Breast epithelium (tissue), 3 donors: ENCODE results near the gene KRTAP5-3.

Experiments
- POLR2AphosphoS5 ChIP-seq, 3 donors: sonication (generic); formaldehyde crosslinking; IDR thresholded peaks; one replicate each; pipeline ENCODE4 v1.6.1; 2017; ENCODE audit warnings: antibody characterized with exemption in 3 of 3
- TF ChIP-seq, protein P1 (sequence below), 3 donors: fragments of 450-650 bp; IDR thresholded peaks; one replicate each; pipeline ENCODE4 v1.5.1; 2016 to 2017; ENCODE audit warnings: antibody characterized with exemption in 3 of 3, mild to moderate bottlenecking in 3 of 3, moderate library complexity in 3 of 3

DNA sequence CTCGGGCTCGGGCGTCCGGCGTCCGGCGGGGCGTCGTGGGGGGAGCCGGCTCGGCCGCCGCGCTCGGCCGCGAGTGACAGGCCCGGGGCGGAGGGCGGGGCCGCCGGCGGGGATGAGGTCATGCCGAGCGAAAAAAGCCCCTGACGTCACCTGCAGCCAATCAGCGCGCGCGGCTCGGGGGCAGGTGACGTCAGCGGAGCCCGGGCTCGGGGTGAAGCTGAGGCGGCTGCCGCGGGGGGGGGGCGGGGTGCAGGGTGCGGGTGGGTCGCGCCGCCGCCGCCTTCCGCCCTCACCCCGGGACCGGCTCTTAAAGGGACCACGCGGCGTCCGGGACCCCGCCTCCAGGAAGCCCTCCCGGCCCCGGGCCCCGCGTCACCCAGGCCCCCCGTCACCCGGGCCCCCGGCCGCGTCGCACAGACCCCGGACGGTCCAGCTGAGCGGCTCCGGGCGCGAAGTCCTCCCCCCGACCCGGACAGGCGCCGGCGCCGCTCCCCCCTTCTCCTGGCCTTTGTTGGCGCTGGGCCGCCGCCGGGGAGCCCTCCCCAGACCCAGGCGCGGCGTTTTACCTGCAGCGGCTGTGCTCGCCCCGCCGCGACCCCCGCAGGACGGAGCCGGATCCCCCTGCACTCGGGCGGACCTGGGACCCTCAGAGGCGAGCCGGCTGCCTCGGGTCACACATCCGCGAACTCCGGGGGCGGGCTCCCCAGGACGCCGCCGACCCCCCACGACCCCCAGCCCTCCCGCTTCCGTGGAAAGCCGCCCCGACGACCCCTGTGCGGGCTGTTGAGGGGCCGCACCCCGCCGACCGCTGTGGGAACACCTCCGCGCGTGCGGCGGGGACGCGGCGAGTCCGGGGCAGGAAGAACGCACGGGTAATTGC, 35.8 kb downstream of the KRTAP5-3 start, which contains the start of gene DUSP8:
- TF ChIP-seq, protein P1, sequence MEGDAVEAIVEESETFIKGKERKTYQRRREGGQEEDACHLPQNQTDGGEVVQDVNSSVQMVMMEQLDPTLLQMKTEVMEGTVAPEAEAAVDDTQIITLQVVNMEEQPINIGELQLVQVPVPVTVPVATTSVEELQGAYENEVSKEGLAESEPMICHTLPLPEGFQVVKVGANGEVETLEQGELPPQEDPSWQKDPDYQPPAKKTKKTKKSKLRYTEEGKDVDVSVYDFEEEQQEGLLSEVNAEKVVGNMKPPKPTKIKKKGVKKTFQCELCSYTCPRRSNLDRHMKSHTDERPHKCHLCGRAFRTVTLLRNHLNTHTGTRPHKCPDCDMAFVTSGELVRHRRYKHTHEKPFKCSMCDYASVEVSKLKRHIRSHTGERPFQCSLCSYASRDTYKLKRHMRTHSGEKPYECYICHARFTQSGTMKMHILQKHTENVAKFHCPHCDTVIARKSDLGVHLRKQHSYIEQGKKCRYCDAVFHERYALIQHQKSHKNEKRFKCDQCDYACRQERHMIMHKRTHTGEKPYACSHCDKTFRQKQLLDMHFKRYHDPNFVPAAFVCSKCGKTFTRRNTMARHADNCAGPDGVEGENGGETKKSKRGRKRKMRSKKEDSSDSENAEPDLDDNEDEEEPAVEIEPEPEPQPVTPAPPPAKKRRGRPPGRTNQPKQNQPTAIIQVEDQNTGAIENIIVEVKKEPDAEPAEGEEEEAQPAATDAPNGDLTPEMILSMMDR (IDR thresholded peaks at IDR 0.05): no peak
- no peak for TF ChIP-seq POLR2AphosphoS5 (IDR thresholded peaks at IDR 0.05)
